HUDEP-2 (cell line): Measurements from ENCODE around the gene RPGRIP1.
A peak's percentile ranks its signal among the peaks of the same experiment; 100 is the strongest.
"Not testable (repeated sequence)": the region's sequence is repeated elsewhere in the genome, so short reads cannot be mapped to it uniquely, and the experiment has no call there.

ENCODE experiments used
- DNase-seq, 76 experiments: peaks; one replicate each; lab custom pipeline; 2025; ENCODE audit not compliant: unreplicated experiment in 76 of 76; lab: John Stamatoyannopoulos, UW

The RPGRIP1 gene

DNA sequence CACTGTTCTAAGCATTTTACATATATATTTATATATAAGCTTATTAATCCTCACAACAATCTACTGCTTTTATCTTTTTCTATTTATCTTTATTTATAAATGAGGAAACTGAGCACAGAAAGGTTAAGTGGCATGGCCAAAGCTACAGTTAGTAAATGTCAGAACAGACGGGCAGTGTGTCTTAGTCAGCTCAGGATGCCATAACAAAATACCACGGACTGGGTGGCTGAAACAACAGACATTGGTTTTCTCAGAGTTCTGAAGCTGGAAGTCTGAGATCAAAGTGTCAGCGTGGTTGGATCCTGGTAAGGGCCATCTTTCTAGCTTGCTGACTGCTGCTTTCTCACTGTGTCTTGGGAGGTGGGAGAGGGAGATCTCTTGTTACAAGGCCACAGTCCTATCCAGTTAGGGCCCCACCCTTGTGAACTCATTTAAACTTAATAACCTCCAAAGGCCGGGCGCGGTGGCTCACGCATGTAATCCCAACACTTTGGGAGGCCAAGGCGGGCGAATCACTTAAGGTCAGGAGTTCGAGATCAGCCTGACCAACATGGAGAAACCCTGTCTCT lies 19.8 kb downstream of the RPGRIP1 start:
- no peak for DNase-seq

DNA sequence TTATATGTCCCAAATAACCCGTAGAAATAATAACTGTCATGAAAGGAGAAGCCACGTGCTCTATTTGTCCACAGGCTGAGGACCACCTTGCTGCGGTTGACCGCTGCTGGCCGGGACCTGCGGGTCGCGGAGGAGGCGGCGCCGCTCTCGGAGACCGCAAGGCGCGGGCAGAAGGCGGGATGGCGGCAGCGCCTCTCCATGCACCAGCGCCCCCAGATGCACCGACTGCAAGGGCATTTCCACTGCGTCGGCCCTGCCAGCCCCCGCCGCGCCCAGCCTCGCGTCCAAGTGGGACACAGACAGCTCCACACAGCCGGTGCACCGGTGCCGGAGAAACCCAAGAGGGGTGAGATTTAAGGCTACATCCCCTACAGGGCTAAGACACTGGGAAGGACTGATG lies 21.0 kb downstream of the RPGRIP1 start:
- peak in 16 of 76 experiments; percentile 1 to 30 (median 15) for DNase-seq

DNA sequence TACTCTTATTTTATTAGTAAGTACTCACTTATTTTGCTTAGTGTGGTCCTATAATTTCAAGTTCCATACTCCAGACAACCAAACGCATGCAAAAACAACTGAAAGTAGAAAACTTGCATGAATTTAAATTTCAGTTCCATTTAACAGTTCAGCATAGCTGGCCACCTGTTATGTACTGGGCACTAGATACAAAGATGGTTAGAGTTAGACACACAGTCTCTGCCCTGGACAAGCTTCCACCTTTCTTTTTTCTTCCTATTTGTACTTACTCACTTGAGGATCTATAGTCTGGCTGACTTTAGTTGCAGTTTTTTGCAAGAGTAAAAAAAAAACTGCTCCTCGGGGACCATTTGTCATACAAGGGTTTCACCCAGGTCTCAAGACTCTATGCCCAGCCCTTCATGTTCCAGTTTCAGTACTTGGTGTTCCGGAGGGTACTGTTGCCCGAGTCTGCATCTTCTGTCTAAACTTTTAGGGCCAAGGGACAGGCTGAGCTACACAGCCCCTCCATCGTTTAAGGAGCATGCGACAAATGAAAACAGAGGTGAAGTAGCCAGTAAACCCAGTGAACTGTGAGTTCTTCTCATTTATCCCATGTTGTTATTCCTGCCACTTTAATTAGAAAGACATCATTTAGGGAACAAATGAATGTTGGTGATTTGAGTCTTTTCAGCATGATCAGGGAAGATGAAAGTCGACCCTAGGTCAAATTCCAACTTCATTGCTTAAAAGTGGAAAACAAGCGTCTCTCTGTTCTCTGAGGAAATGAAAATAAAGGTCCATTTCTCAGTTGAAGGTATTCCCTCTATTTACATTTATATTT lies 22.3 kb downstream of the RPGRIP1 start:
- no peak for DNase-seq

GRCh38 chr14:21302836-21303140 lies 22.9 kb downstream of the RPGRIP1 start:
- not testable (repeated sequence) for DNase-seq

DNA sequence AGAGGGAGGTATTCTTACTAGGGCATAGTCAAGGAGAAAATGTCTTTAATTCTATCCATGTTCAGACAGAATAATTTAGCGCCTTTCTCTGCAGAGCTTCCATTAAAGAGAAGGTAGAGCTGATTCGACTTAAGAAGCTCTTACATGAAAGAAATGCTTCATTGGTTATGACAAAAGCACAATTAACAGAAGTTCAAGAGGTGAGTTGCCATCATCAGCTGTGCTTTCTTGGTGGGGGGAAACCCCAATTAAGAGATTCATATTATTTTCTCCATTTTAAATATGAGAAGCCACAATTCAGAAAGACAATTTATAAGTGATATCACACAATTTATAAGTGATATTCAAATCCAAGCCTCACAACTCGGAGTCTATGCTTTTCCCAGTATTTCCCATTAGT lies 27.8 kb downstream of the RPGRIP1 start:
- no peak for DNase-seq

- DNase-seq = no peak
Measured at GRCh38 chr14:21308132-21308478, 28.2 kb downstream of the RPGRIP1 start.

GRCh38 chr14:21308479-21309237 lies 28.8 kb downstream of the RPGRIP1 start:
- DNase-seq = peak; percentile 22 to 95 (median 84)

DNA sequence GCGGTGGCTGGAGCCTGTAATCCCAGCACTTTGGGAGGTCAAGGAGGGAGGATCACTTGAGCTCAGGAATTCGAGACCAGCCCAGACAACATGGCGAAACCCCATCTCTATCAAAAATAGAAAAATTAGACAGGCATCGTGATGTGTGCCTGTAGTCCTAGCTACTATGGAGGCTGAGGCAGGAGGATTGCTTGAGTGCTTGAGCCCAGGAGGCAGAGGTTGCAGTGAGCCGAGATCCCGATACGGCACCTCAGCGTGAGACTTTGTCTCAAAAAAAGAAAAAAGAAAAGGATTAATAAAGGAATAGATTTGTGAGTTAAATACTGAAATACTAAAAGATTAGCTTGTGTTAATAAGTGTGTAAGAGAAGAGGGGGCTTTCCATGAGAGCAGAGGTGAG lies 29.4 kb downstream of the RPGRIP1 start:
- peak in 1 of 76 experiments; percentile 4 for DNase-seq

DNA sequence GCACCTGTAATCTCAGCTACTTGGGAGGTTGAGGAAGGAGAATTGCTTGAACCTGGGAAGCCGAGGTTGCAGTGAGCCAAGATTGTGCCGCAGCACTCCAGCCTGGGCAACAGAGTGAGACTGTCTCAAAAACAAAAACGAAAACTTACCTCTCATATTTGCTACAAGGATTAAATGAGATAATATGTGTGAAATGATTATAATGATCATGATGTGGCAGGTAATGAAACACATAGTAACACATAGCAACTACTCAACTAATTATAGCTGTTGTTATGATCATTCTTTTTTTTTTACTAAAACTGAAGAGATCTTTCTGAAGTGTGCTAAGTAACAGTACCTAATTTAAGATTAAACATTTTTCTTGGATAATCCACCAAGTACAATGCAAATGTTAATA lies 30.1 kb downstream of the RPGRIP1 start:
- DNase-seq = no peak

- DNase-seq = no peak
Measured at GRCh38 chr14:21311614-21312013, 31.7 kb downstream of the RPGRIP1 start.

DNA sequence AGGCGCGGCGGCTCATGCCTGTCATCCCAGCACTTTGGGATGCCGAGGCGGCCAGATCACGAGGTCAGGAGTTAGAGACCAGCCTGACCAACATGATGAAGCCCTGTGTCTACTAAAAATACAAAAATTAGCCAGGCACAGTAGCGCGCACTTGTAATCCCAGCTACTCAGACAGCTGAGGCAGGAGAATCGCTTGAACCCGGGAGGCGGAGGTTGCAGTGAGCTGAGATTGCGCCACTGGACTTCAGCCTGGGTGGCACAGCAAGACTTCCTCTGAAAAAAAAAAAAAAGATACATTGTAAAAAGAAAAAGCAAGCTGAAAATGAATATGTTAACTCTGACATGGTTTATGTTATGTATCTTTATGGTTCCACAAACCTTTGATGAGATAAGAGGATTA lies 33.6 kb downstream of the RPGRIP1 start:
- DNase-seq = no peak

DNA sequence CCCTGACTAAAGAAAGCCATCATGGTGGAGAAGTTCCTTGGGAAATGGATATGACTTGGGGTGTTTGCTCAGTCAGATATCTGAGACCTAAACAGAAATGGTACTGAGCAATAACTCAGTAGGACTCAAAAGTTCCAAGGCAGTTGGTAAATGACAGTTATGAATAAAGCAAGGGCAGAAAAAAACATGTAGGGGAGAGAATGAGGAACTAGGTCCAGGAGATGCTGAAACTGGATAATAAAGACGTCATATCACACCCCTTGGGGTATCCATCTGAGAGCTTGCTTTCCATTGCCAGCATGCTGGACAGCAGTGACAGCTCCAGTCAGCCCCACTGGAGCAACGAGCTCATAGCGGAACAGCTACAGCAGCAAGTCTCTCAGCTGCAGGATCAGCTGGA lies 37.5 kb downstream of the RPGRIP1 start:
- no peak for DNase-seq

DNA sequence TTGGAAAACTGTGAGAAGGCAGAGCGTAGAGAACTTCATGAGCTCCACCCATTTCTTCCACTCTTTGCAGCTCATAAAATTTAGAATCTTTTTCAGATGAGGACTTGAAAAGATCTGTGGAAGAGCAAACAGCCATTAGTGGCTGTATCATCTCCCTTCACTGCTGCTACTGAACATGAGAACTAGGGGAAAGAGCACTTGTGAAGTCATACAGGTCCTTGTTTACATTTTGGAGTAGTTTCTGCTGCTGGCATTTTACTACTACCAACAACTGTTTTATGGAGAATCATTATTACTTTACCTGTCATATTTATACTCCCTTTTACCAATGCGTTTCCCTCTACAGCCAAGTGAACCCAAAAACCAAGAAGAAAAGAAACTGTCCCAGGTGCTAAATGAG lies 41.0 kb downstream of the RPGRIP1 start:
- no peak for DNase-seq

DNA sequence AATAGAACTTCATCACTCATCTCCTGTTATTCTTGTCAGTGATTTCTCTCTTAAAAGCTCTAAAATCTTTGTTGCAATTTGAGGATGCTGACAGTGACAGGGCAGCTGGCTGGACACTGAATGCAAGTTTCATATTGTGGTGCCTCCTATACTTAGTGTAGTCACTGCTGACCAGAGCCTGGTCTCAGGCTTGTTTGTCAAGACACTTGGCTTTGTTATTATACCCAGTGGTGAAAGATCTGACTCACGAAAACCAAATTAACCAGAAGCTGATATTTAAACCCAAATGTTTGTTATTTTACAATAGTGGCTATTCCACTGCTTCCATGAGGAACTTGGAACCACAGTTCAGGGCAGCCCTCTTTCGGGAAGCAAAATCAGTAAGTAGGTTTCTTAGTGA lies 42.8 kb downstream of the RPGRIP1 start:
- no peak for DNase-seq

DNA sequence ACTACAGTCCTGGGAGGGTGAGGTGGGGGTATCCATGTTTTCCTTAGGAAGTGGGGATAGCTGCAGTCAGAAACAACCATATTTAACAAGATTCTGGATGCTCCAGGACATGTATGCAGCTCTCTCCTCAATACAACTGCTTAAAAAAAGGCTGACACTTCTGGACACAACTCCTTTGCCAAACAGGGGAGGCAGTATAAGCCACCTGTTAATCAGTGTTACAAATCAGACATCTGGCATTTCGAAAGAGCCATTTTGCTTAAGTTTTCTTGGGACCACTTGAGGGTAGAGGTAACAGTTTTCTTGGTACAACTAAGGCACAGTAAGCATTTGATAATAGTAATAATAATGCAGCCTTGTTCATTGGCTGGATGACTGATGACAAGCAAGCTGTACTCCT lies 47.1 kb downstream of the RPGRIP1 start:
- DNase-seq = no peak
